Stimulated activated CD8-positive, alpha-beta memory T cell treated with anti-CD3 and anti-CD28 coated beads, Interleukin-15, amount 100 ng/mL, for 1 hour (primary cell): ENCODE measurements around the gene SPEF2.
"Not testable (repeated sequence)": the region's sequence is repeated elsewhere in the genome, so short reads cannot be mapped to it uniquely, and the experiment has no call there.

ENCODE experiments used
- DNase-seq: peaks from one replicate; pipeline ENCODE4 v3.0.0-alpha.2; 2020; ENCODE audit warnings: low read depth

Gene SPEF2

DNA sequence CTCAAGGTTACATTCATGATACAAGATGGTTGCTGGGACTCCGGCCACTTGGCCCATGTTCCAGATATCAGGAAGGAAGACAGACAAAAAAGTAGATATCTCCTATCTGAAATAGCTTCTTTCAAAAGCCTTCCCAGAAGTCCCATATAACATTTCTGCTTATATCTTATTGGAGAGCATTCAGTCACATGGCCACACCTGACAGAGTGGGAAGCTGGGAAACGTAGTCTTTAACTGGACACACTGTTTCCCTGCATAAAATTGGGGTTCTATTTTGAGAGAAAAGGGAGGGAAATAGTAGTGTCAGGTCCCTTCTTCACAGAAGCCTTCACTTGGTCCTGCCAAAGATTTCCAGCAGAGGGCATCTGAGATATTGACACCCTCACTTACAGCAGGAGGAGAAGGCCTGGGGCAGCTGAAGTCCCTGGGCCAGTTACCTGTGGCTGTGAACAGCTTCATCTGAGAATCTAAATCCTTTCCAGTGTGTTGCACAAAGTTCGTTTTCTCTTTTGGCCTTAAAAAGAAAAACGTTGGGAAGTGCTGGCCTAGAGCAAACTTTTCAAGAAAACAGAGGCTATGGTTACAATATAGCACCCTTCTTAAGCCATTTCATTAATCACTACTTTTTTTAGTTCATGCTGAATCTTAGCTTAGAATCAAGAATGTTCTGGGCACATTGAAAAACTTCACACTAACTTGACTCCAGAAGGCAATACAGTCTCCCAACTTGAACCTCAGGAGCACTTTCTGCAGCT is 33.5 kb downstream of the SPEF2 start:
- peak; percentile 47 for DNase-seq

DNA sequence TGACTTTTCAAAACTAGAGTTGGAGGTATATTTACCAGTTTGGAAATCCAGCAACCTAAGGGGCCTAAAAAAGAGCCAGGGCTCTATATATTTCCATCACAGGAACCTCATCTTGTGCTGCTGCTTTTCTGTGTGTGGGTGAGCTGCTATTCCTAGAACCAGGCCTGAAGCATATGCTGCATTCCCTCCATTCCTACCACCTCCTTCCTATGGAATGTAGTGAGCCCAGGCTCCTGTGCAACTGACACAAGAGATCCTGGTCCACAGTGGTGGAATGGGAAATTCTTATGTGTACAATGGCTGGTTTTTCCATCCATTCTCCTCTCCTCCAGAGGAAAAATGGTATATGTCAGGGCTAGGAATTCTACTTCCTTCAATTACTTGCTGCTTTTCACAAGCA is 39.1 kb downstream of the SPEF2 start:
- DNase-seq, result no peak

- no peak for DNase-seq
Measured at GRCh38 chr5:35657877-35658276, 40.2 kb downstream of the SPEF2 start.

DNA sequence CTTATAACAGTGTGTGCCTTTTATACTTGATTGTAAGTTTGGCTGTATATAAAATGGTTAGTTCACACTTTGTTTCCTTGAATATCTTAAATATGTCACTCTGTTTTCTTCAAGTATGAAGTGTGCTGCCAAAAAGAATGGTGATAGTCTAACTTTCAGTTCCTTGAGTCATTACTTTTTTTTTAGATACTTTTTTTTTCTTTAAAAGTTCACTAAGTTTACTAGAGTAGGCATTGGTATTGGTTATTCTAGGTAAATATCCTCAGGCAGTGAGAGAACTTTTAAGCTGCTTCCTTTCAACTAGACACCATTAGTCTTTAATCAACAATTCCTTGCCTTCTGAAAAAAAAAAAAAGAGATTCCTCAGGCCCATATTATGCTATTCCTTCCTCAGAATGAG is 41.9 kb downstream of the SPEF2 start:
- no peak for DNase-seq

- no peak for DNase-seq
Measured at GRCh38 chr5:35660451-35660850, 42.8 kb downstream of the SPEF2 start.

- no peak for DNase-seq
Measured at GRCh38 chr5:35664584-35664983, 46.9 kb downstream of the SPEF2 start.

DNA sequence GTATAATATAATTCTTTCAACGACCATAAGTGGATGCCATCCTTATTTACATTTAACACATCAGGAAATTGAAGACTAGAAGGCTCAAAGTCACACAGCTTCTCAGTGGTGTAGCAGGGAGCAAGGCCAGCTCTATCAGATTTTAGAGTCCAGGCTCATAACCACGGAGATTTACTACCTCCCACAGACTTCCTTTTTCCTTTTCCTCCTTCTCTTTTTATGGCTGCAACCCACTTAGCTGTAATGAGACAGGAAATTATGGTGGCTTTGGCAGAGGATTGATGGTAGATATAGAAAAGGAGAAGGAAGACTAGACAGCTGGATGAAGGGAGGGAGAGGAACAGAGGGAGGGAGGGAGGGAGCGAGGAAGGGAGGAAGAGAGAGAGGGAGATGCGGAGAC is 47.4 kb downstream of the SPEF2 start:
- DNase-seq, result no peak

DNA sequence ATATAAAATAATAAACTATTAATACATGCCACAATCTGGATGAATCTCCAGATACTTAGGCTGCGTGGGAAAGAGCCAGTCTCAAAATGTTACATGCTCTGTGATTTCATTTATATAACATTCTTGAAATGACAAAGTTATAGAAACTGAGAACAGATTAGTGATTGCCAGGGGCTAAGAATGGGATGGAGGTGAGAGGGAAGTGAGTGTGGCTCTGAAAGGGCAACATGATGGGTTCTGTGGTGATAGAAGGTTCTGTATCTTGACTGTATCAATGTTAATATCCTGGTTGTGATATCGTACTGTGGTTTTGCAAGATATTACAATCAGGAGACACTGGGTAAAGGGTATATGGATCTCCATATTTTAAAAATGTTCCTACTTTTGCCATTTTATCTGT is 50.7 kb downstream of the SPEF2 start:
- no peak for DNase-seq

DNA sequence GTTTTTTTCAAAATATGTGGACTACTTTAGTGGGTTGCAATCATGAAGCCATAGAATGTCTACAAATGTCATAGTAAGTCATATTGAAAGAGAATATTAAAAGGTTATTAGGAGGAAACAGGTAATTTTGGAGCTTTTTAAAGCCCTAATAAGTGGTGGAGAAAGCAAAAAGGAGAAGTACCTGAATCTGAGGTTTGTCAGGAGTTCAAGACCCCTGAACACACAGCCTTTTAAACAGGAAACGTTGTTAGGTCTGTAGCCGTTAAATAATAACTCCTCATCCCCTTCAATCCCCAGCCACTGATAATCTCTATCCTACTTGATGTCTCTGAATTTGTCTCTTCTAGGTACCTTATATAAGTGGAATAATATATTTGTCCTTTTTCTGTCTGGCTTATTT is 51.1 kb downstream of the SPEF2 start:
- DNase-seq, result no peak

DNA sequence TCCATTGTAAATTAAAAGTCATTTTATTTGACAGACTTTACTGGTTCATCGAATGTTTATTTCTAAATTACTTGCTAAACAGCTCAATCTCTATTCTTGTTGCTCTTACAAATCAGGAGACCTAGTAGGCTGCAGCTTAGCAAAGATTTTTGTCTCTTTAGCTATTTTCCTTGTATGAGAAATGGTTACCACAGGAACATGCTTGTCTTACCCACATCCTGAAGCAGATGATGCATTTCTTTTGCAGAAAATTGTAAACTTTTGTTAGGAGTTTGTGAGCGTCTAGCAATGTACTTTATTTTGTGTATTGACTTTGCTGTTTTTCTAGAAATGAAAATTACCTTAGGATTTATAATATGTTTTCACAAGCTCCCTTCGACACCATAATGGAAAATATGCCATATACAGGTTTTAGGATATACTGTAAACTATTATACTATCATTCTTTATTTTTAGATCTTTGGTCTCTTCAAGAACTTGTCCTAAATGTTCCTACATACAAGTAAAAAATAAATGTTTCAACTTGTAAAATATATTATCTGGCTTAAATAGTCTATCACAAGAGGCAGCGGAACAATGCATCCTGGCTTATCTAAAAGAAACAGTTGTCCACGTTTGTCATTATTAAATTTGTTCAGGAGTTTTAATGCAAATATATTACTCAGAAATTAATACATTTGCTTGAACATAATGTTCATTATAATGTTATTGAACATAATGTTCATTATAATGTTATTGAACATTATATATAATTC is 54.1 kb downstream of the SPEF2 start:
- no peak for DNase-seq

DNA sequence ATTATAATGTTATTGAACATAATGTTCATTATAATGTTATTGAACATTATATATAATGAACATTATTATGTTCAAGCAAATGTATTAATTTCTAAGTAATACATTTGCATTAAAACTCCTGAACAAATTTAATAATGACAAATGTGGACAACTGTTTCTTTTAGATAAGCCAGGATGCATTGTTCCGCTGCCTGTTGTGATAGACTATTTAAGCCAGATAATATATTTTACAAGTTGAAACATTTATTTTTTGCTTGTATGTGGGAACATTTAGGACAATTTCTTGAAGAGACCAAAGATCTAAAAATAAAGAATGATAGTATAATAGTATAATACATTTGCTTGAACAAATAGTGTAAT is 54.6 kb downstream of the SPEF2 start:
- not testable (repeated sequence) for DNase-seq

GRCh38 chr5:35672995-35673394 is 55.3 kb downstream of the SPEF2 start:
- DNase-seq, result no peak

- no peak for DNase-seq
Measured at GRCh38 chr5:35674049-35674448, 56.4 kb downstream of the SPEF2 start.

GRCh38 chr5:35675392-35675791 is 57.7 kb downstream of the SPEF2 start:
- no peak for DNase-seq

- no peak for DNase-seq
Measured at GRCh38 chr5:35677878-35678277, 60.2 kb downstream of the SPEF2 start.

- no peak for DNase-seq
Measured at GRCh38 chr5:35678661-35679060, 61.0 kb downstream of the SPEF2 start.

DNA sequence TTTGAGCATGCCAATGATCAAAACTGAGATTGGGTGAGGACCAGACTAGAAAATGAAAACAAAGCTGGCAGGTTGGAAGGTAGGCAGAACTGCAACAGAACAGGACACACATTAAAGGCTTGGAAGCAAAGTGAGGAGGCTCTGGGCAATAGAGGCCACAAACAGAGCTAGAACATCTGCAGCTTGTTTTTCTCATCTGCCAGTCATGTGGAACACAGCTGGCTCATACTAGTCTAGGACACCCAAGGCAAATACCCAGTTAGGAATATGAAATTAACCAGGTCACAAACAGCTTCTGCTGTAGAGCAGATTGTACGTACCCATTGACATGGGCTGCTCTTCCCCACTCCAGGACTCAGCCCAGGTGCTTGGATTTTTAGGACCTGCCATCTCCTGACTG is 61.7 kb downstream of the SPEF2 start:
- no peak for DNase-seq

DNA sequence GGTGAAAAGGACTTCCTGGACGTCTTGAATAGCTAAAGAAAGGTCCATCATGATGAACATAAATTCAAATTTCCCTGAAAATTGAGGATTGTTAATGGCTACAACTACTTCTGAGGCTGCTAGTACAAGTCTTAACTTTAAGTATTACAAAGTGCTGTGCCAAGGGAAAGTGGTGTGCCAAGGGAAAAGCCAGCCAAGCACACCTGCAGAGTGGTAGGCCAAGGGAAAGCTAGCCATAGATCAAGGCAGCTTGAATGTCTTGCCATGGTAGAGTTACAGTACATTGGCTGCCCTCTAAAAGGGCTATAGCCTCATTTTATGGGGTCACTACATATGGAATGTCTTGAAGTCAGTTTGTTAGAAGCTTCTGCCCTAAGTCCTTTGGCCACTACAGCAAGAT is 64.2 kb downstream of the SPEF2 start:
- DNase-seq, result no peak

- no peak for DNase-seq
Measured at GRCh38 chr5:35683466-35683865, 65.8 kb downstream of the SPEF2 start.

DNA sequence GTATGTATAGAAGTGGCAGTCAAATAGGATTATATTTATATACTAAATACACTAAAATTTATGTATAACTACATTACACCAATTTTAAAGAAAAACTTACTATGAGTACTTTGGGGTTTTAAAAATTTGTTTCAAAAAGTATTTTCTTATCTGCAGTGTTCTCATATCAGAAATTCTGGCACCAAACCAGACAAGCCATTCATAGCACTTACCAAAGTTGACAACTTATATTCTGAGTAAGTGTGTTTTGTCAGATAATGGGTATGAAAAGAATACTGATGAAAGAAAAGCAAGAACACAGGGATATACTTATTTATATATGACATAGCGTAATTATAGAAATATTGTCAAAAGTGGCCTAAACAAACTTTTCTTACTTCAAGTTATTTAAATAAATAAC is 67.5 kb downstream of the SPEF2 start:
- no peak for DNase-seq

DNA sequence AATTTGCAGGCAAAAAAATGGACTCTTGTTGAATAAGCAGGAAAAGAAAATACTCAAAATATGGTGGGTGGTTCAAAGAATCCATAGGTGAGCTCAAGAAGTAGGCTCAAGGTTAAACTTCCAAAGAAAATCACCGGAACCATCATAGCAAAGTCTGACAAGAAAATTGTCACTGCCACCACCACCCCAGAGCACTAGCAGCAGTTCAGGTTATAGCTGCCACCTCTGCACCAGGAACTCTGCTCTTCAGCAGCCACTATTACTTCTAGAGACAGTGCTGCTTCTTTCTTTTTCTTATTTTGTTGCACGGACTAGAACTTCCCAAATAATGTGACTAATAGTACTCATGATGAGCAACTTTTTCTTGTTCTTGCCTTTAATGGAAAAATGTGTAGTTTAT is 70.3 kb downstream of the SPEF2 start:
- no peak for DNase-seq

GRCh38 chr5:35694481-35694880 is 76.8 kb downstream of the SPEF2 start:
- DNase-seq, result no peak

DNA sequence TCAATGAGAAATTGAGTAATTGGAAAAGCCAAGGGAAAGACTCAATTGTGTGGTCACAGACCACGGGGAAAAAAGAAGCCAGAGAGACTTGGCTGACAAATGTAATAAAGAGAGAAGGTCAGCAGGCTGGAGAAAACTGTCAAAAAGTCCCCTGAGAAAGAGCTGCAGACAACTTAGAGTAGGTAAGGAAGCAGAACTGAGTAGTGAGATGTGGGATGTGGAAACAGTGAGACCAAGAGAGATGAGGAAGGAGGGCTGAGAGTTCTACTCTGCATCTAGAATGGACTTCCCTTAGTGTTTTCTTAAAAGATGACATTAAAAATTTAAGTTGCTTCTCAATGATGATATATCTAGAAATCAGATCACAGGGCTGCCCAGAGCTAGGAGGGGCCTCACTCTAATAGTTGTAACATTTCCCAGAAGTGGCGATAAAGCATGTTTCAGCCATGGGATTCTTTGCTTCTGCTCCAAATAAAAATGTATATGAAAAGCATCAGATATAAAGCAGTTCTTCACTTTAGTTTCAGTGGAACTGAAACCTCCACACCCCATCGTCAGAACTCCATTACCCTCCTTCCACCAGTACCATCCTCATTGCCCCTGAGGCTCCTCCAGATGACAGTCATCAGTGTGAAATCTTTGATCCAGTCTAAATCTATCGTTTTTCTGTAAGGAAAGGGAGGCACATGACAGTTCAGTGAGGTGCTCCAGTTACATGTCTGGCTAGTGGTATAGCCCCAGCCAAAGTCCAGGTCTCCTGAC is 80.6 kb downstream of the SPEF2 start:
- no peak for DNase-seq
